ENCODE measurements around the gene ANGEL2. TPM values are rescaled to one million over a fixed set of nuclear protein-coding genes. Genes with fewer than 3 reads are reported as not detected.
A peak's percentile ranks its signal among the peaks of the same experiment; 100 is the strongest.
"Not testable (repeated sequence)": the region's sequence is repeated elsewhere in the genome, so short reads cannot be mapped to it uniquely, and the experiment has no call there.

ANGEL2 gene
- polyA plus RNA-seq, 4 donors = 31.7 to 61.7 (median 39.6) TPM

- DNase-seq (ENCODE audit: low read depth in 4 of 4, low spot score in 2 of 4) = no peak
Measured at GRCh38 chr1:213019450-213019849, 3.8 kb upstream of the ANGEL2 start.

DNA sequence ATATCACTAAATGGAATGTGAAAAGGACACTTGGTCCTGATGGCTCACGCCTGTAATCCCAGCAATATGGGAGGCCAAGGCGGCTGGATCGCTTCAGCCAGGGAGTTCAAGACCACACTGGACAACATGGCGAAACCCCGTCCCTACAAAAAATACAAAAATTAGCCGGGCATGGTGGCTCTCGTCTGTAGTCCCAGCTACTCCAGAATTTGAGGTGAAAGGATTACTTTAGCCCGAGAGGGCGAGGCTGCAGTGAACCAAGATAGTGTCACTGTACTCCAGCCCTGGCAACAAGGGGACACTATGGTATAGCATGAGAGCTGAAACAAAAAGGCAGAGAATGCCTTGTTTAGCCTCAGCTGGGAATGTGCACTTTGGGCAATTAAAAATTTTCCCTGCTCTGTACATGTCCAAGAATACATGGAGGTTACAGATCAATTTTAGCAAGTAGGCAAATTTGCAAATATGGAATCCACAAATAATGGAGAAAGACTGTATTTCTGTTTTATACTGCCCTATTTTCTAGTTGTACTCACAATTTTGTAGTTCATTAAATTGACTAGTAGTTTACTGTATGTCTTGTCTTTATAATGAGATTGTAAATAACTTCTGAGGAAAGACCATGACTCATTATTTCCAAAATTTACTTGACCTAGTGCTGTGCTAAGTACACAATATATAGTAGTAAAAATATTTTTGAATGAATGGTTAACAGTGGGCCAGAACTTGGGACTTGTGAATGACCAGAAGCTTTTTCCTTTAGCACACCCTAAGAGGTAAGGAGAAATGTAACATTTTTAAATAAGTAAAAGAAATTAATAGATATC, 2.0 kb upstream of the ANGEL2 start:
- DNase-seq (ENCODE audit: low read depth in 4 of 4, low spot score in 2 of 4) = no peak

DNA sequence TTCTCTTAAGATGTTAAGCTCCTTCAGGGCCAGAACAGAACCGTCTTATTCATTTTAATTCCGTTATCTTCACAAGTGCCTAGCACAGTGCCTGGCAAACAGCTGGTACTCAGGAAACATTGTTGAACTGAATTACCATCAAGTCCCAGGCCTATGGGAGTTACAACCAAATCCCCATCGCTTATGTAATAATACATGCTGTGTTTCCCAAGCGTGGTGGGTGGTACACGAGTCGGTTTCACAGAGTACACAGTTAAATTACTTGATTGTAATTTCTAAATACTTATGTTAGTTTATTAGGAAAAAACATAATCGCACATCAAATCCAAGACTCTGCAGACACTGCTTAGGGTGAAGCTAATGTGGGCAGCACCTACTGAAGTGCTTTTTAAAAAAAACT, 1.0 kb downstream of the ANGEL2 start:
- peak in 2 of 4 donors; percentile 4 to 11 for DNase-seq (ENCODE audit: low read depth in 4 of 4, low spot score in 2 of 4)

- no peak for DNase-seq (ENCODE audit: low read depth in 4 of 4, low spot score in 2 of 4)
Measured at GRCh38 chr1:213008564-213008963, 7.1 kb downstream of the ANGEL2 start.

- no peak for DNase-seq (ENCODE audit: low read depth in 4 of 4, low spot score in 2 of 4)
Measured at GRCh38 chr1:213003256-213003655, 12.4 kb downstream of the ANGEL2 start.

- no peak for DNase-seq (ENCODE audit: low read depth in 4 of 4, low spot score in 2 of 4)
Measured at GRCh38 chr1:212994926-212995325, 20.7 kb downstream of the ANGEL2 start.

DNA sequence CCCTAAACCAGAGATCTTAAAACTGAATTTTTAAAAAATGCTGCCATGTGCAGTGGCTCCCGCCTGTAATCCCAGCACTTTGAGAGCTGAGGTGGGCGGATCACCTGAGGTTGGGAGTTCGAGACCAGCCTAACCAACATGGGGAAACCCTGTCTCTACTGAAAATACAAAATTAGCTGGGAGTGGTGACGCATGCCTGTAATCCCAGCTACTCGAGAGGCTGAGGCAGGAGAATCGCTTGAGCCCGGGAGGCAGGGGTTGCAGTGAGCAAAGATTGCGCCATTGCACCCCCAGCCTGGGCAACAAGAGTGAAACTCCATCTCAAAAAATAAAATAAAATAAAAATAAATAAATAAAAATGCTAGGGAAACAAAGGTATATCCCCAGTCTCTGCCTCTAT, 21.7 kb downstream of the ANGEL2 start:
- not testable (repeated sequence) for DNase-seq (ENCODE audit: low read depth in 4 of 4, low spot score in 2 of 4)

GRCh38 chr1:212990276-212990675, 25.4 kb downstream of the ANGEL2 start:
- no peak for DNase-seq (ENCODE audit: low read depth in 4 of 4, low spot score in 2 of 4)

DNA sequence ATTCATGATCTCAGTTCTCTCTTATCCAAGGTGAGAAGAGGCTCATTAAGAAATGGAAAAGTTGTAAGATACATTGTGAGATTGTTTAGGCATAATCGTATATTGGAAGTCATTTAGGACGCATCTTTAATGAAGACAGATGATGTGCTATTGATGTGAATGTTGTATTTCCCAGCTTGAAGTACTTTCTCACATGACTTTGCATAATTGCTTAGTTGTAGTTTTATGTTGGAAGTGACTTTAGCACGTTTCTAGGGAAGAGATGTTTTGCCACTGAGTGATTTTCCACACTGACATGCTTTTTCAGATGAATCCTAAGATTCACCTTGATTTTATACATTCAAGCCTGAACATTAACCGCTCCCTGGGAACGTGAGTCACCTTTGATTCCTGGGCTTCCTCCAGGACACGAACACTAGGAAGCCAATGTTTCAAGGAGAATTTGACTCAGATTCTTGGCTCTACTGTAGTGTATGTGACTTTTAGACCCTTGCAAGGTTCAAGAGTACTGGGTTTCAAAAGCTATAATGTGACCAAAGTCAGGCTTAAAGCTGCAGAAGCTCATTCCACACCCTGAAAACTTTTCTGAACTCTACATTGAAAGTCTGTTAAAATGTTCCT, 27.9 kb downstream of the ANGEL2 start:
- no peak for DNase-seq (ENCODE audit: low read depth in 4 of 4, low spot score in 2 of 4)

DNA sequence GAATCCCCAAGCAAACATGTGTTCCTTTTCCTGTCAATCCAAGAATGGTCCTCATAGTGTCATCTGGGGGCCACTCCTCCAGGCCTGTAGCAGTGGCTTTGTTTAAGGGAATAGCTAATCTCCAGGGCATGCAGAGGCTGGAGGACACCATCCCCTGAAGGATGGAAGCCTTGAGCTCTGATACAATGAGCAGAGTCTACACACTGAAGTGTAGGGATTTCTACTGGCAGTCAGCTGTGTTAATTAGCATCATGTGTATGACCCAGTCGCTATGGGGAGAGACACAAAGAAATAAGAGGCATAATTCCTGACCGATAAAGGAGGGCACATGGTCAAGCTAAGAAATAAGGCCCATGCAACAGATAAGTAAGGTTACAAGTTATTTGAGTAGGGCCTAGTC, 29.1 kb downstream of the ANGEL2 start:
- no peak for DNase-seq (ENCODE audit: low read depth in 4 of 4, low spot score in 2 of 4)

DNA sequence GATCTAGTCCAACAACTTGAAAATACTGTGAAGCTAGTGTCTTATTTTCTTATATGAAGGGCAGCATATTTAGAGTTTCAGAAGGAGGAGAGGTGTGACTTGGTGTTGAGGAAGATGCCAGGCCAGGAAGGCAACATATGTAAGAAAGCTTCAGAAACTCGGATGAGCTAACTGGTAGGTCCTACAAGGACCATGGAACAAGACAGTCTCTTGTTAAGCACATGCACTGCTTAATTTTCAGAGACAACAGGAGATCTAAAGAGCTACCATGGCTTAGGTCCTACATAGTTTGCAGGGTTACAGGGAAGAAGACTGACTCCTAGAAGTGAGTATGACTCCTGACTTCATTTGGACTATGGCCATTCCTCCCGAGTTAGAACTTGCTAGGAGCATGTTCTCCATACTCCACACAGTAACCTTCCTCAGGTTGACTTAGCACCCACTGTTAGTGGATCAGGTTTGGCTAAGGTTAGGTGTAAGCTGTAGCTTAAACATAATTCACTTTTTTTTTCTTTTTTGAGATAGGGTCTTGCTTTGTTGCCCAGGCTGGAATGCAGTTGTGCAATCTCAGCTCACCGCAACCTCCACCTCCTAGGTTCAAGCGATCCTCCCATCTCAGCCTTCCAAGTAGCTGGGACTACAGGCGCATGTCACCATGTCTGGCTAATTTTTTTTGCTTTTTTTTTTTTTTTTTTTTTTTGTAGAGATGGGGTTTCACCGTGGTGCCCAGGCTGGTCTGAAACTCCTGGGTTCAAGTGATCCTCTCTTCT, 31.0 kb downstream of the ANGEL2 start:
- no peak for DNase-seq (ENCODE audit: low read depth in 4 of 4, low spot score in 2 of 4)

DNA sequence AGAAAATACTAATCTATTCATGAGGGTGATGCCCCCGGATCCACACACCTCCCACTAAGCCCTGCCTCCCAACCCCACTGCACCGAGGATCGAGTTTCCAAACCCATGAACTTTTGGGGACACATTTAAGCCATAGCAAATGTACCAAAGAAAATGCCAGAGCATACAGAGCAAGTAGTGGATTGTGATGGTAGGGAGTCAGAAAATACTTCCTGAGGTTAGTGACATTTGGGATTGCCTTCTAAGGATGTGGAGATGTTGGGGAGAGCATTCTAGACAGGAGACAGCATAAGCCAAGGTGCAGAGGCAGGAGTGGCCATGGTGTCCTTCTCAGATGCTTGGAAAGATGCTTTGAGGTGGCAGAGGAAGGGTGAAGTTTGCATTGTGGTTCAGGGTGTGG, 32.2 kb downstream of the ANGEL2 start:
- DNase-seq (ENCODE audit: low read depth in 4 of 4, low spot score in 2 of 4) = no peak

GRCh38 chr1:212982430-212983152, 33.1 kb downstream of the ANGEL2 start:
- DNase-seq (ENCODE audit: low read depth in 4 of 4, low spot score in 2 of 4) = no peak

- no peak for DNase-seq (ENCODE audit: low read depth in 4 of 4, low spot score in 2 of 4)
Measured at GRCh38 chr1:212981571-212982328, 33.9 kb downstream of the ANGEL2 start.

GRCh38 chr1:212981025-212981495, 34.6 kb downstream of the ANGEL2 start:
- DNase-seq (ENCODE audit: low read depth in 4 of 4, low spot score in 2 of 4) = no peak

GRCh38 chr1:212980123-212980785, 35.4 kb downstream of the ANGEL2 start:
- DNase-seq (ENCODE audit: low read depth in 4 of 4, low spot score in 2 of 4) = no peak

GRCh38 chr1:212979340-212980122, 36.1 kb downstream of the ANGEL2 start:
- DNase-seq (ENCODE audit: low read depth in 4 of 4, low spot score in 2 of 4) = no peak

GRCh38 chr1:212977781-212978645, 37.7 kb downstream of the ANGEL2 start:
- no peak for DNase-seq (ENCODE audit: low read depth in 4 of 4, low spot score in 2 of 4)
